Activated CD4-positive, alpha-beta T cell treated with anti-CD3 and anti-CD28 coated beads for 48 hours (primary cell): ENCODE measurements around the gene H2BK1.

ENCODE experiments used
- DNase-seq: peaks from one replicate; pipeline ENCODE4 v3.0.0-alpha.2; 2020

Gene H2BK1

GRCh38 chr7:151198945-151199848 lies 11.1 kb downstream of the H2BK1 start:
- no peak for DNase-seq

DNA sequence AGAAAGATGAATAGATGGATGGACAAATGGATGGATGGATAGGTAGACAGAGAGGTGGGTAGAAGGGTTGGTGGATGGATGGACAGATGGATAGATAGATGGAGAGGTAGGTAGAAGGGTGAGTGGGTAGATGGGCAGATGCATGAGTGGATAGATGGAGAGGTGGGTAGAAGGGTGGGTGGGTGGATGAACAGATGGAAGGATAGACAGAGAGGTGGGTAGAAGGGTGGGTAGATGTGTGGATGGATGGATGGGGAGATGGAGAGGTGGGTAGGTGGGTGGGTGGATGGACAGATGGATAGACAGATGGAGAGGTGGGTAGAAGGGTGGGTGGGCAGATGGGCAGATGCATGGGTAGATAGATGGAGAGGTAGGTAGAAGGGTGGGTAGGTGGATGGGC lies 12.4 kb downstream of the H2BK1 start:
- no peak for DNase-seq

GRCh38 chr7:151195616-151196450 lies 14.5 kb downstream of the H2BK1 start:
- no peak for DNase-seq

GRCh38 chr7:151194188-151194587 lies 16.1 kb downstream of the H2BK1 start:
- DNase-seq = no peak

DNA sequence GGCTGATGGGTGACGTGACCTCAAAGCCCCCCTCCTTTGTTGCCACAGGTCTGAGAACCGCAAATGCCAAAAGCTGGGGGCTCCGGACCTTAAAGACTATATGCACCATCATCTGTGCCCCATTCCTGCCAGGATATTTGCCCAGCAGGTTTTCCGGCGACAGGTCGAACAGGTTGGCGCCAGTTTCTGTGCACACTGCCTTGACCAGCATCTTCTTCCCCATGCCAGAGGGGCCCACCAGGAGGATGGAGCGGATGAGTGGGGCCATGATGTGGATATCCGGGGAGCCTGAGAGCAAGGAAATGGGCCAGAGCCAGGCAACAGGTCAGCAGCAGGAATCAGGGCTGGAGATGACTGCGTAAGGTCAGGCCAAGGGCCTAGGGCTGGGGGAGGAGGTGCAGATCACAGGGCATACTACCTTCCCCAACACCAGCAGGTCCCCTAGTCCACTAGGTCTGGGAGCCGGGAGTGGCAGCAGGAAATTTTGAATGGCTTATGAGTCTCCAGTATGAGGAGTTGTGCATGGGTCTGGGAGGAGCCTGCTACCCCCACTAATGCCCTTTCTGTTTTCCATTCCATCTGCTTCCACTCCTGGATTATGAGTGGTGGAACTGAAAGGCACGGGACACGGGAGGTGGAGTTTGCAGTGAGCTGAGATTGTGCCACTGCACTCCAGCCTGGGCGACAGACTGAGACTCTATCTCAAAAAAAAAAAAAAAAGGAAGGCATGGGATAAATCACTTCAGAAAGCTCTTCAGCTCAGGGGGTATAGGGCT lies 16.9 kb downstream of the H2BK1 start:
- no peak for DNase-seq

- DNase-seq = no peak
These were observed 18.2 kb downstream of the H2BK1 start for GRCh38 chr7:151192002-151192539.

- no peak for DNase-seq
These were observed 18.7 kb downstream of the H2BK1 start for GRCh38 chr7:151191544-151191943.

DNA sequence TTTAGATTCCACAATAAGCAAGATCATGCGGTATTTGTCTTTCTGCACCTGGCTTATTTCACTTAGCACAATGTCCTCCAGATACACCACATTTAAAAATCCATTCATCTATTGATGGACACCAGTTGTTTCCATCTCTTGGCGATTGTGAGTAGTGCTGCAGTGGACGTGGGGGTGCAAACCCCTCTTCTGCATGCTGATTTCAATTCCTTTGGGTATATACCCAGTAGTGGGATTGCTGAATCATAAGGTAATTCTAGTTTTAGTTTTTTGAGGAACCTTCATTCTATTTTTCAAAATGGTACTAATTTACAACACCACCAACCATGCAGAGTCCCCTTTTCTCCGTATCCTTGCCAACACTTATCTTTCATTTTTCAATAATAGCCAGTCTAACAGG lies 21.2 kb downstream of the H2BK1 start:
- DNase-seq = no peak

DNA sequence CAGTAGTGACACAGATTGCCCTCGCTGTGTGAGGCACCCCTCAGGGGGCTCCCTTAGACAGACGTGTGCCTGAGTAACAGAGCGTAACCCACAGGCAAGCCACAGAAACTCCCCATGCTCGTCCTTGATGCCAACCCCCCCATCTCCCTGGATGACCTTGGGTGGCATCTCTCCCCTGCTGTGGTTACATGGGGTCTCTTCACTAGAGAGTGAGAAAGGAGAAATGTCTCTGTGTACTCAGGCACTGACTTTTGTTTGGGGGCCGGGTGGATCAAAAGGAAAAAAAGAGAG lies 22.1 kb downstream of the H2BK1 start:
- DNase-seq = no peak

DNA sequence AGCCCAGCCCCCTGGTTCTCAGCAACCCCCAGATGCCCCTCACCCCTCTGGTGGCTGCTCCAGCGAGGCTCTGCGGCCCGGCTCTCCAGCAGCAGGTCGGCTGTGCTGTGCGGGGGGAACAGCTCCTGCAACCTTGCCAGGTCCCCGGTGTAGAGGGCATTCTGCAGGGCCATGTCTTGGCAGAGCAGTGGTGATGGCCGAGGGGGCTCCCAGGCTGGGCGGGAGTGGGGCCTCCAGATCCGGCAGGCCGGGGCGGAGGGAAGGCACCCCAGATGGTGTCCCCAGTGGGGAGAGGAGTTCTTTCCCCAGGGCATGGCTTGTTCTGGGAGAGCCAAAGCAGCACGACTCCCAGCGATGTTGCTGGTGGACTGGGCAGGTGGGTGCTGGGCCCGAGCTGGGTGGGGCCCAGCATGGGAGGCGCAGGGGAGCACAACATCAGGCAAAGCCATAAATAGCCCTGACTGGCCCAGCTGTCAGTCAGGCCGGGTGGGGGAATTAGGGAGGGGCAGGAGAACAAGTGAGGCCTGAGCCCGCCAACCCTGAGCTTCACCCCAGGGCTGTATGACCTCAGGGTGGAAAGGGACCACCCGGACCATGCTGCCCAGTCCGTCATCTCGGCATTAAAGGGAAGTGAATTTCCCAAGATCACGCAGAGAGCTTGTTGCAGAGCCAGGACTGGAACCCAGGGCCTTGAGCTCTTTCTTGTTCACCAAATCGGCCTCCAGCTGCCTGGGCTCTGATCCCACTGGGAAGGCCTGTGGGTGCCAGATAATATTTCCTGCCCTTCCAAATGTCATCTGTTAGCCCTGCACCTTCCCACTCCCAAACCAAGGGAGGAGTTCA lies 22.7 kb downstream of the H2BK1 start:
- no peak for DNase-seq

DNA sequence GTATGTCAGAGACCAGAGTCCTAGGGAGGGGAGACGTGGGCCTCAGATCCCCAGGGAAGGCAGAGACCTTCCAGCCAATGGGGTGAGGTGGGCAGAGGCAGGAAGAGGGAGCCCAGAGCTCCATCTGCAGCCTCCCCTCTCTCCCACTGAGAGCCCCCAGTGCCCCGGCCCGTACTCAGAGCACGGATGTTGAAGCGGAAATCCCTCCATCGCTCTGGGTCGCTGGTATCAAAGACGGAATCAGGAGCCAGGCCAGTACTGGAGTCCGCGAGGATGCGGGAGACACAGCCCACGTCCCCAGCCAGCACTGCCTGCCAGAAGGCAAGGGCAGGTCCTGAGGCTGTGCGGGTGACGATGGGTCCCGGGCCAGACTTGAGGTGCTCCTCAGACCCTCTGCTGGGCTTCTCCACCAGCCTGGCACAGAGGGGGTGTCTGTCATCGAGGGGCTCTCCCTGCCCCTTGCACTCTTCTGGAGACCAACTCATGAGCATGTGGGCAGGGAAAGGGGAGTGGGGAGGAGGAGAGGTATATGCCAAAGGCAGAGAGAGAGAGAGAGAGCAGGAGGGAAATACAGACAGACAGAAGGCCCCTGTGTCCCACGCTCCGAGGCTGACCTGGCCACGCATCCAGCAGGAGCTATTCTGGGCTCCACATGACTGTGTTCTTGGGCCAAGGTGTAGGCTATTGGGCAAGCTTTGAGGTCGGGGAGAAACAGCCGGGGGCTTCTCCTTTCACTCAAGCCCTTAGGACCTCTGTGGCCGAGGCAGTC lies 23.5 kb downstream of the H2BK1 start, which contains the start of gene ASB10:
TSS of gene ASB10 (minus strand) at position 611 of the 769 bp plus-strand sequence. CDS start at position 491, 120 bp downstream.
- no peak for DNase-seq

DNA sequence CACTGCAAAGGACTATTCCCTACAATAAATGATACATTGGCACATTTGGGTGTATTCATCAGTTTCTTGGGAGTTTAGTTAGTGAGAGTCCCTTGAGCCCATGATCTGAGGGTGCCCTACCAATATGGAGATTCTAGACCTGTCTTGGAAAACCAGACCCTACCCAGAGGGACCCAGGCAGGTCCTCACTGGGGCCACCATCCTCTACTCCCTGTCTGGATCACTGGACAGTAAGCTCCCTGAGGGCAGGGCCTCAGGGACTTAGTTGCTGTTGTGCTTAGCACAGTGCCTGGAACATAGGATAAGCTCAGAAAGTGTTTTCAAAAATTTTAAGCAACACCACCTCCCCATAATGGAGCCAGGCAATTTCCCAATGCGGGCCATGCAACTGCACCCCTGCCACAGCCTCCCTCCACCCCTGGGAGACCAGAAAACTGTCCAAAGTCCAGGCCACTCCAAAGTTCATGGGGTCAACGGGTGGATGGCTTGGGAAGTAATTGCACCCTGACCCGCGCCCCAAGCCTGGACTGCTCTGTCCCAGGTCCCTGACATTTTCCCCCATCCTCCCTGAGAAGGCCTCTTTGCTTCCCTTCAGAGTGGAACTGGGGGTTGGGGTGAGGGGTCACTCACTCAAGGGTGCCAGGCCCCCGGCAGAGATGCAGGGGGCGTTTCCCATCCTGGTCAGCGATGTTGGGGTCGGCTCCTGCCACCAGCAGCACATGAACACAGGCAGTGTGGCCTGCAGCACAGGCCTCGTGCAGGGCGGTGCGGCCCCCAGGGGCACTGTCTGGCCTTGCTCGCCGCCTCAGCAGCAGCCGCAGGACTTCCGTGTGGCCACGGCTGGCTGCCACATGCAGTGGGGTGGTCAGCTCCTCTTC lies 24.3 kb downstream of the H2BK1 start:
- no peak for DNase-seq

DNA sequence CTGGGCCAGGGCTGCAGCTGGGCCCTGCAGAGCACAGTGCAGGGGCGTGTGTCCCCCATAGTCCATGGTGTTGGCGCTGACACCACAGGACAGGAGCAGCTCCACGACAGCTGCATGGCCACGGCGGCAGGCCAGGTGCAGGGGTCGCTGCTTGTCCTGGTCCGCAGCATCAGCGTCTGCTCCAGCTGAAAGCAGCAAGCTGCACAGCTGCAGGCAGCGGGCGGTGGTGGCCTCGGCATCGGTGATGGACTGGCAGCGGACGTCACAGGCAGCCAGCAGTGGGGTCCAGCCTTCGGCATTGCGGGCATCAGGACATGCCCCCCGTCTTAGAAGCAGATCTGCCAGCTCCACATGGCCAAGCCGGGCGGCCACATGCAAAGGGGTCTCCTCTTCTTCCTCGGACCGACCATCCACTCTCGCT lies 29.3 kb downstream of the H2BK1 start:
- DNase-seq = no peak

GRCh38 chr7:151179946-151180345 lies 30.3 kb downstream of the H2BK1 start:
- DNase-seq = no peak

- no peak for DNase-seq
These were observed 30.9 kb downstream of the H2BK1 start for GRCh38 chr7:151179287-151179860.

DNA sequence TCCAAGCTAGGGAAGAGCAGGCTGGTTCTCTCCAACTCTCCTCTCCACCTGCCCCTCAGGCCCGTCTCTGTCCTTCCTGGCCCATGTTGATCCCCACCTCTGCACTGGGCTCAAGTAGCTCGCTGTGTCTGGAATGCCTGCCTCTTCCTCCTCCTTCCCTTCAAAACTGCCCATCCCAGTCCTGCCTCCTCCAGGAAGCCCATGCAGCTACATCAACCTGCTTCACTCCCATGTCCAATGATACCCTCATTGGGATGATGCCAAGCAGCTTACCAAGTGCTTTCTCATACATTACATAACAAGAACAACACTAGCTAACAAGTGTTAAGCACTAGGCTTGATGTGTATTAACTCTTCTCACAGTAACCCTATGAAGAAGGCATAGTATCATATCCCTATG lies 31.5 kb downstream of the H2BK1 start:
- no peak for DNase-seq

- DNase-seq = no peak
These were observed 32.1 kb downstream of the H2BK1 start for GRCh38 chr7:151178236-151178635.

DNA sequence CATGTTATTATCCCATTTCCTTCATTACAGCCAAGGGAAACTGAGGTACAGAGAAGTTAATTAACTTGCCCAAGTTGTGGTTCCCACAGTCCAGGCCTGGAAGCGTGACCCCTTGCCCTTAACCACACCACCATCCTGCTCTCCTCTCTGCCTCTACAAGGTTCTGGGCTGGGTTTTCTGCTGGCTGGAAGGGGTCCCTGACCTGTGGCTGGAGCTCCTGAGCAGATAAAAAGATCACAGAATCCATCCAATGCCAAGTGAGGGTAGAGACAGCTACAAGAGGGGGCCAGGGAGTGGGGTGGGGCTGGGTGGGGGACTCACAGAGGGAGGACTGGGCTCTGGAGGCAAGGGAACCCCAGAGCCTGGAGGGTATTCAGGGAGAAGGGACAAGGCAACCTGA lies 33.0 kb downstream of the H2BK1 start:
- DNase-seq = no peak

DNA sequence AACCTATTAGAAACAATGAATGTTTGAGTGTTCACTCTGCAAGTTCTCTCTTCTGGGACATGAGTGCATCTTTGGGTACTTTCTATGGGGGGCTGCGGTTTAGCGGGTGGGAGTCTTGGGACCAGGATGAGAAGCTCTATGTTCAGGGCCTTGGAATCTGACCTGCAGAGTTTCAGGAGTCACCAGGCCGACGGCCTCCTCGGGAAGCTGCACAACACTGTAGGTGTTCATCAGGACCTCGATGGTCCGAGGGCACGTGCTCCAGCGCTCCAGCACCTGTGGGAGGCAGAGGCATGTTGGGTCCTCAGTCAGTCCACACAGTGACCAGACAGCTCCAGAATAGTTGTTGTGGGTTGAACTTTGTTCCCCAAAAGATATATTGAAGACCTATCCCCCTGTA lies 33.9 kb downstream of the H2BK1 start:
- DNase-seq = no peak

- no peak for DNase-seq
These were observed 34.4 kb downstream of the H2BK1 start for GRCh38 chr7:151175793-151176311.
